ENCODE measurements around the gene PRKD1. TPM values are rescaled to one million over a fixed set of nuclear protein-coding genes. Genes with fewer than 3 reads are reported as not detected.

PRKD1 gene
- polyA plus RNA-seq: 10 to 100 TPM in 1 of 4 donors, 1 to 10 TPM in 3; 1.9 to 16.2 (median 2.4) TPM
- long read RNA-seq, donor 1: 0 reads
- long read RNA-seq, donor 2: 0 reads
- long read RNA-seq, donor 3: 0 reads
- long read RNA-seq, donor 4: 0 reads
- long read RNA-seq, donor 5: 0 reads
- long read RNA-seq, donor 6: 0 reads
- long read RNA-seq, donor 7: 0 reads
- long read RNA-seq, donor 8: 0 reads
- long read RNA-seq, donor 9: 0 reads
- long read RNA-seq, donor 10, partial matches to known transcripts: 6 of 6 reads
- long read RNA-seq, donor 10, other reads (novel, unspliced or antisense): 0 of 6 reads

GRCh38 chr14:29927376-29928116, at the start of gene PRKD1:
Gene PRKD1 (minus strand): TSS chr14:29927847.
- no peaks in the 10 kb centered on the region for H3K9me3 ChIP-seq (ENCODE audit: control insufficient read depth in 2 of 2, insufficient read depth in 1 of 2, low read depth in 1 of 2, low read length in 1 of 2)
- peak within 1 kb of the TSS; percentile 14 to 54 (median 41) for H3K27ac ChIP-seq (ENCODE audit: low read depth in 1 of 3, low read length in 2 of 3)
- peaks cover 0 to 8% (median 0%) of the 10 kb centered on the region in 3 donors for H3K4me1 ChIP-seq (ENCODE audit: control insufficient read depth in 3 of 3, insufficient read depth in 2 of 3, low read depth in 1 of 3, low read length in 2 of 3)
- 0 to 2% (median 0%) methylated on average over 45 to 90 of the region's 91 CpGs for WGBS, 3 donors
- peak within 1 kb of the TSS; percentile 45 to 90 (median 84) for H3K4me3 ChIP-seq (ENCODE audit: low read depth in 1 of 3, low read length in 3 of 3)
- FAIRE-seq (no peak), DNase-seq (peak; percentile 39 to 80)
- H3K36me3 ChIP-seq (ENCODE audit: control insufficient read depth in 3 of 3, insufficient read depth in 2 of 3, low read depth in 1 of 3, low read length in 3 of 3): no peaks in the 10 kb centered on the region
- no peaks in the 10 kb centered on the region for H3K27me3 ChIP-seq (ENCODE audit: control insufficient read depth in 3 of 3, insufficient read depth in 3 of 3, low read length in 3 of 3)

GRCh38 chr14:29971101-29971500, 43.5 kb upstream of the PRKD1 start:
- Histone ChIP-seq H3K4me3 (ENCODE audit: low read depth in 1 of 3, low read length in 3 of 3) (no peak overlapping the region), H3K27ac (ENCODE audit: low read depth in 1 of 3, low read length in 2 of 3) (no peak overlapping the region), H3K4me1 (ENCODE audit: control insufficient read depth in 3 of 3, insufficient read depth in 2 of 3, low read depth in 1 of 3, low read length in 2 of 3) (no peaks in the 10 kb centered on the region), H3K9me3 (ENCODE audit: control insufficient read depth in 2 of 2, insufficient read depth in 1 of 2, low read depth in 1 of 2, low read length in 1 of 2) (no peaks in the 10 kb centered on the region), H3K27me3 (ENCODE audit: control insufficient read depth in 3 of 3, insufficient read depth in 3 of 3, low read length in 3 of 3) (no peaks in the 10 kb centered on the region), H3K36me3 (ENCODE audit: control insufficient read depth in 3 of 3, insufficient read depth in 2 of 3, low read depth in 1 of 3, low read length in 3 of 3) (no peaks in the 10 kb centered on the region)
- WGBS, 3 donors: 95 to 97% (median 95%) methylated on average over 15 of the region's 15 CpGs
- FAIRE-seq (no peak), DNase-seq (no peak)

GRCh38 chr14:29955087-29955486, 27.4 kb upstream of the PRKD1 start:
- WGBS, 3 donors: 84 to 88% (median 86%) methylated on average over 3 of the region's 3 CpGs
- no peak for DNase-seq
- FAIRE-seq: no peak
- Histone ChIP-seq H3K27ac (ENCODE audit: low read depth in 1 of 3, low read length in 2 of 3) (no peak overlapping the region), H3K4me3 (ENCODE audit: low read depth in 1 of 3, low read length in 3 of 3) (no peak overlapping the region), H3K9me3 (ENCODE audit: control insufficient read depth in 2 of 2, insufficient read depth in 1 of 2, low read depth in 1 of 2, low read length in 1 of 2) (no peaks in the 10 kb centered on the region), H3K4me1 (ENCODE audit: control insufficient read depth in 3 of 3, insufficient read depth in 2 of 3, low read depth in 1 of 3, low read length in 2 of 3) (no peaks in the 10 kb centered on the region), H3K27me3 (ENCODE audit: control insufficient read depth in 3 of 3, insufficient read depth in 3 of 3, low read length in 3 of 3) (no peaks in the 10 kb centered on the region), H3K36me3 (ENCODE audit: control insufficient read depth in 3 of 3, insufficient read depth in 2 of 3, low read depth in 1 of 3, low read length in 3 of 3) (no peaks in the 10 kb centered on the region)

- Histone ChIP-seq H3K4me3 (ENCODE audit: low read depth in 1 of 3, low read length in 3 of 3) (no peak overlapping the region), H3K4me1 (ENCODE audit: control insufficient read depth in 3 of 3, insufficient read depth in 2 of 3, low read depth in 1 of 3, low read length in 2 of 3) (no peaks in the 10 kb centered on the region), H3K9me3 (ENCODE audit: control insufficient read depth in 2 of 2, insufficient read depth in 1 of 2, low read depth in 1 of 2, low read length in 1 of 2) (no peaks in the 10 kb centered on the region), H3K27ac (ENCODE audit: low read depth in 1 of 3, low read length in 2 of 3) (no peak overlapping the region), H3K27me3 (ENCODE audit: control insufficient read depth in 3 of 3, insufficient read depth in 3 of 3, low read length in 3 of 3) (no peaks in the 10 kb centered on the region), H3K36me3 (ENCODE audit: control insufficient read depth in 3 of 3, insufficient read depth in 2 of 3, low read depth in 1 of 3, low read length in 3 of 3) (no peaks in the 10 kb centered on the region)
- DNase-seq (no peak), FAIRE-seq (no peak)
- WGBS, 3 donors: 82 to 89% (median 85%) methylated on average over 6 of the region's 6 CpGs
These were observed 25.9 kb upstream of the PRKD1 start for GRCh38 chr14:29953501-29953900.

- H3K4me1 ChIP-seq (ENCODE audit: control insufficient read depth in 3 of 3, insufficient read depth in 2 of 3, low read depth in 1 of 3, low read length in 2 of 3): peaks cover 0 to 5% (median 0%) of the 10 kb centered on the region in 3 donors
- no peaks in the 10 kb centered on the region for H3K27me3 ChIP-seq (ENCODE audit: control insufficient read depth in 3 of 3, insufficient read depth in 3 of 3, low read length in 3 of 3)
- FAIRE-seq (no peak), DNase-seq (peak; percentile 79 to 83)
- peak overlapping the region in 1 of 3 donors; percentile 69 for H3K27ac ChIP-seq (ENCODE audit: low read depth in 1 of 3, low read length in 2 of 3)
- no peaks in the 10 kb centered on the region for H3K36me3 ChIP-seq (ENCODE audit: control insufficient read depth in 3 of 3, insufficient read depth in 2 of 3, low read depth in 1 of 3, low read length in 3 of 3)
- no peak overlapping the region for H3K4me3 ChIP-seq (ENCODE audit: low read depth in 1 of 3, low read length in 3 of 3)
- H3K9me3 ChIP-seq (ENCODE audit: control insufficient read depth in 2 of 2, insufficient read depth in 1 of 2, low read depth in 1 of 2, low read length in 1 of 2): no peaks in the 10 kb centered on the region
These were observed 16.4 kb upstream of the PRKD1 start for GRCh38 chr14:29944091-29944490.

GRCh38 chr14:29941401-29941800, 13.8 kb upstream of the PRKD1 start:
- WGBS, 3 donors: 49 to 69% (median 57%) methylated on average over 2 of the region's 2 CpGs
- no peaks in the 10 kb centered on the region for H3K9me3 ChIP-seq (ENCODE audit: control insufficient read depth in 2 of 2, insufficient read depth in 1 of 2, low read depth in 1 of 2, low read length in 1 of 2)
- no peak overlapping the region for H3K27ac ChIP-seq (ENCODE audit: low read depth in 1 of 3, low read length in 2 of 3)
- DNase-seq (no peak), FAIRE-seq (no peak)
- H3K36me3 ChIP-seq (ENCODE audit: control insufficient read depth in 3 of 3, insufficient read depth in 2 of 3, low read depth in 1 of 3, low read length in 3 of 3): no peaks in the 10 kb centered on the region
- no peaks in the 10 kb centered on the region for H3K27me3 ChIP-seq (ENCODE audit: control insufficient read depth in 3 of 3, insufficient read depth in 3 of 3, low read length in 3 of 3)
- H3K4me3 ChIP-seq (ENCODE audit: low read depth in 1 of 3, low read length in 3 of 3): no peak overlapping the region
- H3K4me1 ChIP-seq (ENCODE audit: control insufficient read depth in 3 of 3, insufficient read depth in 2 of 3, low read depth in 1 of 3, low read length in 2 of 3): peaks cover 0 to 5% (median 0%) of the 10 kb centered on the region in 3 donors

- H3K9me3 ChIP-seq (ENCODE audit: control insufficient read depth in 2 of 2, insufficient read depth in 1 of 2, low read depth in 1 of 2, low read length in 1 of 2): no peaks in the 10 kb centered on the region
- no peaks in the 10 kb centered on the region for H3K27me3 ChIP-seq (ENCODE audit: control insufficient read depth in 3 of 3, insufficient read depth in 3 of 3, low read length in 3 of 3)
- peaks cover 0 to 5% (median 0%) of the 10 kb centered on the region in 3 donors for H3K4me1 ChIP-seq (ENCODE audit: control insufficient read depth in 3 of 3, insufficient read depth in 2 of 3, low read depth in 1 of 3, low read length in 2 of 3)
- WGBS, 3 donors: 82 to 88% (median 84%) methylated on average over 3 of the region's 3 CpGs
- FAIRE-seq (no peak), DNase-seq (no peak)
- H3K36me3 ChIP-seq (ENCODE audit: control insufficient read depth in 3 of 3, insufficient read depth in 2 of 3, low read depth in 1 of 3, low read length in 3 of 3): no peaks in the 10 kb centered on the region
- no peak overlapping the region for H3K27ac ChIP-seq (ENCODE audit: low read depth in 1 of 3, low read length in 2 of 3)
- no peak overlapping the region for H3K4me3 ChIP-seq (ENCODE audit: low read depth in 1 of 3, low read length in 3 of 3)
These were observed 12.8 kb upstream of the PRKD1 start for GRCh38 chr14:29940482-29940881.

- no peaks in the 10 kb centered on the region for H3K4me1 ChIP-seq (ENCODE audit: control insufficient read depth in 3 of 3, insufficient read depth in 2 of 3, low read depth in 1 of 3, low read length in 2 of 3)
- no peaks in the 10 kb centered on the region for H3K9me3 ChIP-seq (ENCODE audit: control insufficient read depth in 2 of 2, insufficient read depth in 1 of 2, low read depth in 1 of 2, low read length in 1 of 2)
- H3K36me3 ChIP-seq (ENCODE audit: control insufficient read depth in 3 of 3, insufficient read depth in 2 of 3, low read depth in 1 of 3, low read length in 3 of 3): no peaks in the 10 kb centered on the region
- FAIRE-seq (no peak), DNase-seq (no peak)
- no peak overlapping the region for H3K4me3 ChIP-seq (ENCODE audit: low read depth in 1 of 3, low read length in 3 of 3)
- no peak overlapping the region for H3K27ac ChIP-seq (ENCODE audit: low read depth in 1 of 3, low read length in 2 of 3)
- no peaks in the 10 kb centered on the region for H3K27me3 ChIP-seq (ENCODE audit: control insufficient read depth in 3 of 3, insufficient read depth in 3 of 3, low read length in 3 of 3)
- 83 to 93% (median 88%) methylated on average over 2 of the region's 2 CpGs for WGBS, 3 donors
These were observed 9.5 kb upstream of the PRKD1 start for GRCh38 chr14:29937116-29937515.

Data from small intestine (tissue), 16 donors.